Measurements from ENCODE around the gene SMYD3.

The SMYD3 gene

DNA sequence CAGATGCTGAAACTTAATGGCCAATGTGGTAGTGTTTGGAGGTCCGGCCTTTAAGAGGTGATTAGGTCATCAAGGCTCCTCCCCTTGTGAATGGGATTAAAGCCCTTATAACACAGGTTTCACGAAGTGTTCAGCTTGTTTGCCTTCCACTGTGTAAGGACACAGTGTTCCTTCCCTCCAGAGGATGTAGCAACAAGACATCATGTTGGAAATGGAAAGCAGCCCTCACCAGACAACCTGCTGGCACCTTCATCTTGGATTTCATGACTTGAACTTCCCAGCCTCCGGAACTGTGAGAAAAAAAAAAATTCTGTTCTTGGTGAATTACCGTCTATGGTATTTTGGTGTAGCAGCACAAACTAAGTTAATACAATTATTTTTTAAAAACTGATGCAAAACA, 738.5 kb downstream of the SMYD3 start:
- Mint-ChIP-seq H3K4me3 (no peak overlapping the region), H3K27ac (no peak overlapping the region), H3K4me1 (ENCODE audit: low read depth) (no peaks in the 10 kb centered on the region), H3K27me3 (ENCODE audit: low read depth) (no peaks in the 10 kb centered on the region), H3K9me3 (no peaks in the 10 kb centered on the region), H3K36me3 (ENCODE audit: low read depth) (no peaks in the 10 kb centered on the region)

DNA sequence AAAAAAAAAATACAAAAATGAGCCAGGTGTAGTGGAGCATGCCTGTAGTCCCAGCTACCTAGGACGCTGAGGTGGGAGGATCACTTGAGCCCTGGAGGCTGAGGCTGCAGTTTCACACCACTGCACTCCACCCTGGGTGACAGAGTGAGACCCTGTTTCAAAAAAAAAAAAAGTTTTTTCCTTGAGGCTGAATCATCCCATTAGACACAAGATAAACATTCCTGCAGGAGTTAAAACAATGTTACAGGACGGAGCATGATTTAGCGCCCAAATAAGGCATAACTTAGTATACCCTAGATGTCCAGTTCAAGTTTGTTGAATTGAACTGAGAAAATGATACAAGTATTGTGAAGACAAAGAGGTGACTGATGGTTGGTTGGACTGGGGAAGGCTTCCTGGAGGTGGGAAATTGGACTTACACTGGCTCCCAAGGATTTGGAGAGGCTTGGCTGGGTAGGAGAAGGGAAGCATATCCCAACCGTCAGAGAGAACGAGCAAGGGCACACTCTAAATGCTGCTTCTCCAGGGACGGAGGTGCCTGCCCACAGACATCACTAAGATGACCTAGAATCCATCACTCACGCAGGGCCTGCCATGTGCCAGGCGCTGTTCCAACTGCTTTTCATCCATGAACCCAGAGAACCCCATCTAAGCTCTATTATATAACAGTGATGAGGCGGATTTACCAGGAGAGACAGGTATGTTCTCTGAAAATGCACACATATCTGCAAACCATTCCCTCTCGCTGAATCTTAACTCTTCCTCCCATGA, 741.7 kb downstream of the SMYD3 start:
- Mint-ChIP-seq H3K36me3 (ENCODE audit: low read depth) (no peaks in the 10 kb centered on the region), H3K4me1 (ENCODE audit: low read depth) (no peaks in the 10 kb centered on the region), H3K27ac (no peak overlapping the region)

GRCh38 chr1:245763873-245764331, 743.2 kb downstream of the SMYD3 start:
- no peak overlapping the region for H3K4me3 Mint-ChIP-seq
- no peak overlapping the region for H3K27ac Mint-ChIP-seq
- no peaks in the 10 kb centered on the region for H3K4me1 Mint-ChIP-seq (ENCODE audit: low read depth)
- H3K36me3 Mint-ChIP-seq (ENCODE audit: low read depth): no peaks in the 10 kb centered on the region
- H3K27me3 Mint-ChIP-seq (ENCODE audit: low read depth): no peaks in the 10 kb centered on the region
- no peaks in the 10 kb centered on the region for H3K9me3 Mint-ChIP-seq

More for the DNA sequence above, 741.7 kb downstream of the SMYD3 start:
- Mint-ChIP-seq H3K4me3 (no peak overlapping the region), H3K9me3 (no peaks in the 10 kb centered on the region), H3K27me3 (ENCODE audit: low read depth) (no peaks in the 10 kb centered on the region)

- no peaks in the 10 kb centered on the region for H3K36me3 Mint-ChIP-seq (ENCODE audit: low read depth)
Measured at GRCh38 chr1:245762396-245762910, 744.6 kb downstream of the SMYD3 start.

GRCh38 chr1:245760301-245760700, 746.8 kb downstream of the SMYD3 start:
- Mint-ChIP-seq H3K36me3 (ENCODE audit: low read depth) (no peaks in the 10 kb centered on the region), H3K27me3 (ENCODE audit: low read depth) (no peaks in the 10 kb centered on the region), H3K27ac (no peak overlapping the region), H3K4me1 (ENCODE audit: low read depth) (no peaks in the 10 kb centered on the region), H3K9me3 (no peaks in the 10 kb centered on the region), H3K4me3 (no peak overlapping the region)

More at GRCh38 chr1:245762396-245762910, 744.6 kb downstream of the SMYD3 start:
- H3K27me3 Mint-ChIP-seq (ENCODE audit: low read depth): no peaks in the 10 kb centered on the region
- H3K9me3 Mint-ChIP-seq: no peaks in the 10 kb centered on the region
- H3K4me3 Mint-ChIP-seq: no peak overlapping the region
- no peaks in the 10 kb centered on the region for H3K4me1 Mint-ChIP-seq (ENCODE audit: low read depth)
- no peak overlapping the region for H3K27ac Mint-ChIP-seq

DNA sequence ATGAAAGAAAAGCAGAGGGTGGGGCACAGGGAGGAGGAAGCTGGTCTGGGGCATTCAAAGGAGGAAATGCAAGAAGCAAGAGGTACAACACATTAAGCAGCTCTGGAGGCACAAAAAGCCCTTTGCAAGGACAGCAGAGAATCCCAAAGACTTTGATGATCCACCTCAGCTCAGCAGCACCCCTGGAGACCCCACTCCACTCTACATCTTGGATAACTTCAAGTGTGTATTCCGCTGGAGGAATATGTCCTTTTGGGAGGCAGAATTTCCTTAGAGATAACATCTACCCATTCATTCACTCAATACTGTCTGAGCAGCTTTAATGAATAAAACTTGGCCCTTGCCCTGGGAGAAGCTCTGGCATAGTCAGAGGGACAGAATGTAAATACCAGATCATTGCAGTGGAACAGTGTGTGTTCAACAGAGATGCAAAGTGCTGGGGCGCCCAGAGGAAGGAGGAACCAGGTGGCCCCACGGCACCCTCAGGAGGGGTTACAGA, 752.6 kb downstream of the SMYD3 start:
- no peak overlapping the region for H3K27ac Mint-ChIP-seq
- no peaks in the 10 kb centered on the region for H3K36me3 Mint-ChIP-seq (ENCODE audit: low read depth)
- no peaks in the 10 kb centered on the region for H3K4me1 Mint-ChIP-seq (ENCODE audit: low read depth)
- H3K4me3 Mint-ChIP-seq: no peak overlapping the region
- H3K9me3 Mint-ChIP-seq: peaks cover under 1% of the 10 kb centered on the region
- H3K27me3 Mint-ChIP-seq (ENCODE audit: low read depth): no peaks in the 10 kb centered on the region

DNA sequence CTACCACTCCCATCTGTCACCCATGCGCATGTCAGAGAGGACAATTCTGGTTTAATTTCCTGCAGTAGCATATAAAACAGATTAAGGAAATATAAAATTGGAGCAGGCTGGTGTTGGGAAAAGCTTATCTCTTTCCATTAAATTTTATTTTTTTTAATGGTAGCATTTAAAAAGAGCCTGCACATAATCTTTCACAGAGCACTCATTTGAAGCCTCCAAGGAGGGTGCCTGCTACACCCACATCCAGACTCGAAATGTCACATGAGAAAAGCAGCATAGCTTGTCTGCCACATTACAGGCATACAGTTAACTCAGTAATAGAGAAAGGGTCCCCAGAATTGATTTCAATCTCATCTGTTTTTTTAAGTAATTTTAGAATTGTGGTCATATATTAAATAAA, 753.3 kb downstream of the SMYD3 start:
- H3K36me3 Mint-ChIP-seq (ENCODE audit: low read depth): peaks cover 1% of the 10 kb centered on the region
- H3K4me1 Mint-ChIP-seq (ENCODE audit: low read depth): no peaks in the 10 kb centered on the region
- no peak overlapping the region for H3K4me3 Mint-ChIP-seq
- H3K27ac Mint-ChIP-seq: no peak overlapping the region
- H3K27me3 Mint-ChIP-seq (ENCODE audit: low read depth): no peaks in the 10 kb centered on the region
- peaks cover 3% of the 10 kb centered on the region for H3K9me3 Mint-ChIP-seq

DNA sequence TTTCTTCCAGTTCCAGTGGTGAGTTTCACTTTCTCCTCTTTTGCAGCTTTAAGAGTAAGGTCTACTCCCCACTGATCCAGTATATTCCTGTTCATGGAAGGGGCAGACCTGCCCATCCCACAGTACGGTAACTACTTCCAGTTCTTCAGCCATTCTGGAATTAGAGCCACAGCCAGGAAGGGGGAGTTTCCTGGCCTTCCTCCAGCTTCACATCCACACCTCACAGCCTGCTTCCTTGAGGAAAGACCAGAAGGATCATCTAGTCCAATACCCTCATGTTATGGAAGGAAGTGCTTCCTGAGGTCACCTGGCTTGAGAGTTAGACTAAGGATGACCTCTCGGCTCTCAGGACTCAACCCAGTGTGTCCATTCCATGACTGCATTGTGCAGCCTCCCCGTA, 754.5 kb downstream of the SMYD3 start:
- H3K36me3 Mint-ChIP-seq (ENCODE audit: low read depth): peaks cover 1% of the 10 kb centered on the region

DNA sequence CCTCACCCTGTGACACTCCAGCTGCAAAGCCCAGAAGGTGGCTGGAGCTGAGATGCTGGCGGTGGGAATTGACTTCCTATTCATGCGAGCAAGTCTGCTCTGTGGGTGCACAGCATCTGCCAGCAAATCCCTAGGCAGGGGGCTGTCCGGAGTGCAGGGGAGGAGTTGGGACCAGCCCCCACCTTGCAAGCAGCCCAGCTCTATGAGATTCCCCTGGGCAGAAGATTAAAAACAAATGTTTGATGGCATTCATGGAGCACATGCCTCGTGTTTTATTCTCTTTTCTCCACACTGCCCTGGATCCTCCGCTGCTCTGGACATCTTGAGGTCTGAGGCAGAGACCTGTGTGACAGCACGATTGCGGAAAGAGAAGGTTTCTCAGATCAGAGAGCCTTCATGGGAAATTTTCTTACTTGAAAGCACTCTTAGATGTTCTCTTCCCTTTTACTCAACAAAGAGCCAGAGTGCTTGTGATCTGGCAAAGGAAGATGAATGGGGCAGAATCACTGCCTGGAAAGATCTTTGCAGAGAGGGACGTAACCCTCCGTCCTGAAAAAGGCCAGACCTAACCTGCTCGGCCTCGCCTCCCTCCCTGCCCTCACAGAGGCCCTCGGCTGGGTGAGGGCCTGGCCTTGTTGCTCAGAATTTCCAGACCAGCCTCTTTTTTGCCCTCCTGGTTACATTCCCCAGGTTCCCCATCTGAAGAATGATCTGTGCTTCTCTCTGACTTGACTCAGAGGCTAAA, 755.2 kb downstream of the SMYD3 start:
- no peaks in the 10 kb centered on the region for H3K27me3 Mint-ChIP-seq (ENCODE audit: low read depth)
- no peaks in the 10 kb centered on the region for H3K4me1 Mint-ChIP-seq (ENCODE audit: low read depth)
- peaks cover 1% of the 10 kb centered on the region for H3K36me3 Mint-ChIP-seq (ENCODE audit: low read depth)
- H3K27ac Mint-ChIP-seq: no peak overlapping the region
- no peak overlapping the region for H3K4me3 Mint-ChIP-seq
- peaks cover 3% of the 10 kb centered on the region for H3K9me3 Mint-ChIP-seq

More for the DNA sequence above, 754.5 kb downstream of the SMYD3 start:
- Mint-ChIP-seq H3K27ac (no peak overlapping the region), H3K4me3 (no peak overlapping the region), H3K27me3 (ENCODE audit: low read depth) (no peaks in the 10 kb centered on the region), H3K9me3 (peaks cover 3% of the 10 kb centered on the region), H3K4me1 (ENCODE audit: low read depth) (no peaks in the 10 kb centered on the region)

GRCh38 chr1:245751116-245751515, 756.0 kb downstream of the SMYD3 start:
- H3K36me3 Mint-ChIP-seq (ENCODE audit: low read depth): peaks cover 1% of the 10 kb centered on the region
- peaks cover 6% of the 10 kb centered on the region for H3K9me3 Mint-ChIP-seq
- H3K27me3 Mint-ChIP-seq (ENCODE audit: low read depth): no peaks in the 10 kb centered on the region
- no peaks in the 10 kb centered on the region for H3K4me1 Mint-ChIP-seq (ENCODE audit: low read depth)
- H3K27ac Mint-ChIP-seq: no peak overlapping the region
- H3K4me3 Mint-ChIP-seq: no peak overlapping the region

DNA sequence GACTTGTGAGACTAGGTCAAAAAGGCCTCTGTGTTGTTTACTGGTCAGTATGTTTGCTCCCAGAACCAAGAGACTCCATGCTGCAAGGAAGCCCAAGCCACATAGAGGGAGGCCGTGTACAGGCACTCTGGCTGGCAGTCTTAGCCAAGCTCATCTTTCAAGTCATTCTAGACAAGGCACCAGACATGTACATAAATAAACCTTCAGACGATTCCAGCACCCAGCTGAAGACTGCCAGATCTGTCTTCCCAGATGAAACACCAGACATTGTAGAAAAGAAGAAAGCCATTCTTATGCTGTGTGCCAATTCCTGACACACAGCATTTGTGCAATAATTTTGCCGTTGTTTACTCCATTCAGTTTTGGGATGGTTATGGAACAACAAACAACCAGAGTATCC, 756.8 kb downstream of the SMYD3 start:
- H3K27ac Mint-ChIP-seq: no peak overlapping the region
- no peaks in the 10 kb centered on the region for H3K27me3 Mint-ChIP-seq (ENCODE audit: low read depth)
- no peak overlapping the region for H3K4me3 Mint-ChIP-seq
- peaks cover 1% of the 10 kb centered on the region for H3K36me3 Mint-ChIP-seq (ENCODE audit: low read depth)
- H3K9me3 Mint-ChIP-seq: peaks cover 11% of the 10 kb centered on the region
- no peaks in the 10 kb centered on the region for H3K4me1 Mint-ChIP-seq (ENCODE audit: low read depth)

DNA sequence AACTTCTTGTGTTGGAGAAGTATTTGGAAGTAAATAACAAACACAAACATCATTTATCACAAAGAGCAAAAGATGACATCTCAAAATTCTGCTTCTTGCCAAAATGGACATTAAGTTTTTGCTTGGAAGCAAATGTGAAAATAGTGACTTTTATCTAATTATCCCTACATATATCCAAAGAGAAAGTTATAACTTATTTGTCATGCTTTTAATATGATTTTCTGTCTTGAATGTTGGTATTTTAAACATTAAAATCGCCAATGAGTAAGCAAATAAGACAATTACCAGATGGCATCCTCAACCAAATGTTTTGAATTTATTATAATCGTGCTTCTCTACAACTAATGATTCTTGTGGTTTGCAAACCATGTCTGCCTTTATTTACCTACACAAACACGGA, 758.0 kb downstream of the SMYD3 start:
- Mint-ChIP-seq H3K27me3 (ENCODE audit: low read depth) (no peaks in the 10 kb centered on the region), H3K36me3 (ENCODE audit: low read depth) (peaks cover 1% of the 10 kb centered on the region), H3K4me1 (ENCODE audit: low read depth) (no peaks in the 10 kb centered on the region), H3K4me3 (no peak overlapping the region), H3K27ac (no peak overlapping the region), H3K9me3 (peaks cover 11% of the 10 kb centered on the region)

- H3K27ac Mint-ChIP-seq: no peak overlapping the region
- H3K36me3 Mint-ChIP-seq (ENCODE audit: low read depth): peaks cover 1% of the 10 kb centered on the region
- H3K9me3 Mint-ChIP-seq: peaks cover 11% of the 10 kb centered on the region
- no peaks in the 10 kb centered on the region for H3K4me1 Mint-ChIP-seq (ENCODE audit: low read depth)
- no peak overlapping the region for H3K4me3 Mint-ChIP-seq
- no peaks in the 10 kb centered on the region for H3K27me3 Mint-ChIP-seq (ENCODE audit: low read depth)
Measured at GRCh38 chr1:245748646-245749045, 758.4 kb downstream of the SMYD3 start.

DNA sequence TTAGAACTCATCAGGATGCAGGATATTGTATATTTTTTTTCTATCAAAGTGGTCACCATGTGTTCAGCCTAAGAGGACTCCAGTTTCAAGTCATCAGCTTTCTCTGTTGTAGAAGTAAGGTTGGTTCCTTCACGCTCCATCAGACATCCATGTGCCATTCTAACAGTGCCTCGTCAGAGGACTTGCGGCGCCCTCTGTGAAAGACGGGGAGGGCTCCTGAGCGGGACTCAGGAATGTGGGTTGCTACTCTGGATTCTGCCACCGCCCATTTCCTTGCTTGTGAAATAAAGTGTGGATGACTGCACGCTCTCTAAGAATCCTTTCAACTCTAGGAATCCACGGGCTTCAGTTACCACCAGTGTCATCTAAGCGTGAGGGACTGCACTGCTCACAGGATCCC, 758.8 kb downstream of the SMYD3 start:
- Mint-ChIP-seq H3K9me3 (peaks cover 11% of the 10 kb centered on the region), H3K27me3 (ENCODE audit: low read depth) (no peaks in the 10 kb centered on the region), H3K36me3 (ENCODE audit: low read depth) (peaks cover 1% of the 10 kb centered on the region), H3K27ac (no peak overlapping the region), H3K4me3 (no peak overlapping the region), H3K4me1 (ENCODE audit: low read depth) (no peaks in the 10 kb centered on the region)

GRCh38 chr1:245742896-245743295, 764.2 kb downstream of the SMYD3 start:
- no peaks in the 10 kb centered on the region for H3K36me3 Mint-ChIP-seq (ENCODE audit: low read depth)
- no peaks in the 10 kb centered on the region for H3K4me1 Mint-ChIP-seq (ENCODE audit: low read depth)
- H3K9me3 Mint-ChIP-seq: peaks cover 7% of the 10 kb centered on the region
- H3K27ac Mint-ChIP-seq: no peak overlapping the region
- no peaks in the 10 kb centered on the region for H3K27me3 Mint-ChIP-seq (ENCODE audit: low read depth)
- no peak overlapping the region for H3K4me3 Mint-ChIP-seq
